Gastrocnemius medialis (tissue), 4 donors: ENCODE results near the gene CDC34. TPM values are rescaled to one million over a fixed set of nuclear protein-coding genes. Genes with fewer than 3 reads are reported as not detected.

Experiments
- ATAC-seq, 2 donors: fragments of 150-250 bp; one replicate each; pipeline ENCODE4 v1.9.1; 2016
- DNase-seq, 2 donors: peaks; one replicate each; pipeline ENCODE4 v3.0.0-alpha.2; 2019
- H3K27ac ChIP-seq, 4 donors: fragments of 200-600 bp; sonication (generic); 1 replicate in 1 of 4; 2 replicates in 3 of 4; pipeline ENCODE4 v1.5.1; 2016 to 2018; ENCODE audit warnings: mild to moderate bottlenecking in 2 of 4, moderate library complexity in 1 of 4
- H3K27me3 ChIP-seq, 3 donors: fragments of 200-600 bp; sonication (generic) in 2 of 3; 1 replicate in 1 of 3; 2 replicates in 2 of 3; pipeline versions ENCODE4 v1.5.1 to v1.6.0; 2016 to 2019; ENCODE audit warnings: mild to moderate bottlenecking in 1 of 3, moderate library complexity in 1 of 3
- H3K36me3 ChIP-seq, 2 donors: fragments of 200-600 bp; sonication (generic) in 1 of 2; one replicate each; pipeline ENCODE4 v1.5.1; 2017 to 2018
- H3K4me1 ChIP-seq, 2 donors: fragments of 200-600 bp; sonication (generic) in 1 of 2; one replicate each; pipeline ENCODE4 v1.5.1; 2016 to 2017; ENCODE audit warnings: mild to moderate bottlenecking in 2 of 2
- H3K4me3 ChIP-seq, 4 donors: fragments of 200-600 bp; sonication (generic) in 3 of 4; 1 replicate in 1 of 4; 2 replicates in 3 of 4; pipeline ENCODE4 v1.5.1; 2016 to 2019; ENCODE audit warnings: mild to moderate bottlenecking in 2 of 4
- H3K9me3 ChIP-seq, 3 donors: fragments of 200-600 bp; sonication (generic) in 2 of 3; 1 replicate in 1 of 3; 2 replicates in 2 of 3; pipeline ENCODE4 v1.5.1; 2016 to 2019
- CTCF ChIP-seq, 5 experiments: fragments of 450-650 bp in 3 of 5; fragments of 200-600 bp in 2 of 5; sonication (generic) in 2 of 5; IDR thresholded peaks in 4 of 5; conservative IDR thresholded peaks in 1 of 5; 1 replicate in 4 of 5; 2 replicates in 1 of 5; pipeline ENCODE4 v1.5.1; 2016 to 2019; ENCODE audit warnings: antibody characterized with exemption in 5 of 5, mild to moderate bottlenecking in 3 of 5, moderate library complexity in 3 of 5
- POLR2A ChIP-seq, 2 donors: fragments of 450-650 bp; IDR thresholded peaks; one replicate each; pipeline ENCODE4 v1.6.1; 2017; ENCODE audit warnings: antibody characterized with exemption in 2 of 2, mild to moderate bottlenecking in 2 of 2, moderate library complexity in 2 of 2
- in situ Hi-C, 4 donors: fragments of 200-750 bp; cut with MboI; loops; one replicate each; pipeline versions ENCODE4 v1.15.0 to v1.8.0; 2017; ENCODE audit warnings: low sequenced_read_pairs in 4 of 4
- intact Hi-C: fragments of 100-400 bp; cut with DNase I; formaldehyde crosslinking; loops from one replicate; pipeline ENCODE4 v1.15.1; 2023; ENCODE audit warnings: low total_unique reads
- total RNA-seq, 4 donors: library from RNA; depleted of rRNA; stranded (reverse); fragments of >200 nt; gene quantifications; one replicate each; pipeline versions ENCODE4 v1.1.0 to v1.2.3, GENCODE V29; 2016

CDC34 gene
- total RNA-seq, 4 donors from 2014 or later, result 99.0 to 174 (median 138) TPM

GRCh38 chr19:518598-519231 lies 12.8 kb upstream of the CDC34 start:
- no peaks in the 10 kb centered on the region for H3K36me3 ChIP-seq
- no peak for DNase-seq
- intact Hi-C loops (no loop called here), in situ Hi-C loops (no loop called here)
- no peaks in the 10 kb centered on the region for H3K27me3 ChIP-seq
- H3K27ac ChIP-seq, result no peak overlapping the region
- no peaks in the 10 kb centered on the region for H3K9me3 ChIP-seq
- H3K4me3 ChIP-seq, result no peak overlapping the region
- no peak for ATAC-seq
- no peaks in the 10 kb centered on the region for H3K4me1 ChIP-seq
- TF ChIP-seq POLR2A (IDR thresholded peaks at IDR 0.05) (no peak), CTCF (IDR thresholded peaks at IDR 0.05 in 4 of 5, conservative IDR thresholded peaks at IDR 0.05 in 1 of 5) (no peak)

- no peaks in the 10 kb centered on the region for H3K27me3 ChIP-seq
- intact Hi-C loops, result no loop called here
- TF ChIP-seq CTCF (IDR thresholded peaks at IDR 0.05 in 4 of 5, conservative IDR thresholded peaks at IDR 0.05 in 1 of 5) (no peak), POLR2A (IDR thresholded peaks at IDR 0.05) (no peak)
- H3K36me3 ChIP-seq, result no peaks in the 10 kb centered on the region
- no peak for ATAC-seq
- no peak overlapping the region for H3K27ac ChIP-seq
- in situ Hi-C loops, result no loop called here
- DNase-seq, result no peak
- no peaks in the 10 kb centered on the region for H3K9me3 ChIP-seq
- no peak overlapping the region for H3K4me3 ChIP-seq
- no peaks in the 10 kb centered on the region for H3K4me1 ChIP-seq
These were observed 12.1 kb upstream of the CDC34 start for GRCh38 chr19:519449-519865.

- Histone ChIP-seq H3K4me1 (no peaks in the 10 kb centered on the region), H3K27me3 (peaks cover 7 to 17% (median 14%) of the 10 kb centered on the region in 3 donors), H3K36me3 (no peaks in the 10 kb centered on the region), H3K9me3 (no peaks in the 10 kb centered on the region), H3K4me3 (no peak overlapping the region), H3K27ac (no peak overlapping the region)
- no peak for DNase-seq
- ATAC-seq, result no peak
- in situ Hi-C loops, result no loop called here
- intact Hi-C loops, result no loop called here
- TF ChIP-seq POLR2A (IDR thresholded peaks at IDR 0.05) (no peak), CTCF (IDR thresholded peaks at IDR 0.05 in 4 of 5, conservative IDR thresholded peaks at IDR 0.05 in 1 of 5) (no peak)
These were observed 8.8 kb upstream of the CDC34 start for GRCh38 chr19:522726-523125.

GRCh38 chr19:524062-524674 lies 7.4 kb upstream of the CDC34 start:
- no peaks in the 10 kb centered on the region for H3K36me3 ChIP-seq
- no peak overlapping the region for H3K27ac ChIP-seq
- intact Hi-C loops, result no loop called here
- H3K27me3 ChIP-seq, result peaks cover 7 to 17% (median 14%) of the 10 kb centered on the region in 3 donors
- ATAC-seq, result peak in 1 of 2 donors; percentile 3
- no peaks in the 10 kb centered on the region for H3K9me3 ChIP-seq
- H3K4me3 ChIP-seq, result peak overlapping the region in 1 of 4 donors; percentile 29
- in situ Hi-C loops, result no loop called here
- TF ChIP-seq POLR2A (IDR thresholded peaks at IDR 0.05) (no peak), CTCF (IDR thresholded peaks at IDR 0.05 in 4 of 5, conservative IDR thresholded peaks at IDR 0.05 in 1 of 5) (no peak)
- H3K4me1 ChIP-seq, result no peaks in the 10 kb centered on the region
- DNase-seq, result no peak
